Peyer's patch (tissue), 4 donors: ENCODE data around the gene CREB3L1.
"Not testable (repeated sequence)": the region's sequence is repeated elsewhere in the genome, so short reads cannot be mapped to it uniquely, and the experiment has no call there.

Experiments
- CTCF ChIP-seq, 6 experiments: fragments of 450-650 bp in 4 of 6; fragments of 200-600 bp in 2 of 6; sonication (generic) in 1 of 6; IDR thresholded peaks; one replicate each; pipeline ENCODE4 v1.5.1; 2017 to 2019; ENCODE audit warnings: antibody characterized with exemption in 6 of 6, mild to moderate bottlenecking in 3 of 6, moderate library complexity in 1 of 6
- POLR2A ChIP-seq, 2 donors: fragments of 450-650 bp; IDR thresholded peaks; one replicate each; pipeline ENCODE4 v1.5.1; 2017; ENCODE audit warnings: antibody characterized with exemption in 2 of 2, mild to moderate bottlenecking in 2 of 2, moderate library complexity in 2 of 2

DNA sequence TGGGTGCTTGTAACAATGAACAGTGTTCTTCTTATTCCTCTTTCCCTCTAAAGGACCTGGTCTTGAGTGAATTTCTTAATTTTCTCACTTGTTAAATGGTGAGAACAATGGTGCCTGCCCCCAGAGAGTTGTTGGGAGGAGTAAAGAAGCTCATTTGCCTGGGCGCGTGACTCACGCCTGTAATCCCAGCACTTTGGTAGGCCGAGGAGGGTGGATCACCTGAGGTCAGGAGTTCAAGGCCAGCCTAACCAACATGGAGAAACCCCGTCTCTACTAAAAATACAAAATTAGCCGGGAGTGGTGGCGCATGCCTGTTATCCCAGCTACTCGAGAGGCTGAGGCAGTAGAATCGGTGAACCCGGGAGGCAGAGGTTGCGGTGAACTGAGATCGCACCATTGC is 26.6 kb downstream of the CREB3L1 start:
- TF ChIP-seq CTCF, POLR2A (IDR thresholded peaks at IDR 0.05): not testable (repeated sequence)
